Neural cell (in vitro differentiated cells): ENCODE measurements around the gene CES5A. TPM values are rescaled to one million over a fixed set of nuclear protein-coding genes. Genes with fewer than 3 reads are reported as not detected.

ENCODE experiments used
- polyA plus RNA-seq: library from polyadenylated mRNA; depleted of rRNA; stranded (reverse); fragments of >200 nt; gene quantifications from 2 replicates; pipeline ENCODE4 v1.2.3, GENCODE V29; 2014

Gene CES5A
- polyA plus RNA-seq, 1 donor from 2014 or later: 0.27 TPM

Other genes starting within 250 kb of the CES5A start
- not detected in 2 replicates for gene SLC6A2, start 219.4 kb downstream of the CES5A start, polyA plus RNA-seq
- gene CES1, start 42.3 kb downstream of the CES5A start, polyA plus RNA-seq: not detected in 2 replicates